Astrocyte of the cerebellum (primary cell): ENCODE measurements around the gene DCD.
A peak's percentile ranks its signal among the peaks of the same experiment; 100 is the strongest.

ENCODE experiments used
- DNase-seq: peaks from one replicate; pipeline ENCODE4 v3.0.0-alpha.2; 2011; ENCODE audit warnings: low read depth
- H3K4me3 ChIP-seq: 2 replicates; pipeline ENCODE4 v1.5.1; 2011; ENCODE audit warnings: mild to moderate bottlenecking, low read depth, low read length, moderate library complexity
- in situ Hi-C: cut with HindIII; loops from 2 replicates; pipeline ENCODE4 v1.10.0; 2017; ENCODE audit warnings: low sequenced_read_pairs
- TF ChIP-seq, protein P1 (sequence below): IDR thresholded peaks from 2 replicates; pipeline ENCODE4 v1.5.1; 2012; ENCODE audit warnings: low read length, low read depth, moderate library complexity, mild to moderate bottlenecking; ENCODE audit errors: missing control alignments

Gene DCD

DNA sequence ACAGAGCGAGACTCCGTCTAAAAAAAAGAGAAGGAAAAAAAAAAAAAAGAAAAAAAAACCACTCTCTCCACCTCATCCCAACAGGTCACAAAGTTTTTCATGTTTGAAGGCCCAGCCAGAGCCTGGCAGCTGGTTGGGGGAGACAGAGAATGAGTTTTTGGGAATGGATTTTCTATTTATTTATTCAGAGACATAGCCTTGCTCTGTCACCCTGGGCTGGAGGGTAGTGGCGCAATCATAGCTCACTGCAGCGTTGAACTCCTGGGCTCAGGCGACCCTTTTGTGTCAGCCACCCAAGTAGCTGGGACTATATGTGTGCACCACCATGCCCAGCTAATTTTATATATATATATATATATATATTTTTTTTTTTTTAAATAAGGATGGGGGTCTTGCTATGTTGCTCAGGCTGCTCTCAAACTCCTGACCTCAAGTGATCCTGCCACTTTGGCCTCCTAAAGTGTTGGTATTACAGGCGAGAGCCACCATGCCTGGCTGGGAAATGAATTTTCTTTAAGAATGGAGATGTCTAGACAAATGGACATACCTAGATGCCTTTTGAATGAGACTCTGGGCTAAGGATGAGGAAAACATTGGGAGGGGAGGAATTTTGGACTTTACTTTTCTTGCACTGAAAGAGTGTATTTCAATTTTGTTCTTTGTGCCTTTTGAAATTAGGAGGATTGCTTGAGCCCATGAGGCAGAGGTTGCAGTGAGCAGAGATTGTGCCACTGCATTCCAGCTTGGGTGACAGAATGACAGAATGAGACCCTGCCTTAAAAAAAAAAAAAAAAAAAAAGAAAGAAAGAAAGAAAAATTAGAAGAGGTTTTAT lies 42.8 kb downstream of the DCD start:
- no peak for DNase-seq
- in situ Hi-C loops: no loop called here
- TF ChIP-seq, protein P1, sequence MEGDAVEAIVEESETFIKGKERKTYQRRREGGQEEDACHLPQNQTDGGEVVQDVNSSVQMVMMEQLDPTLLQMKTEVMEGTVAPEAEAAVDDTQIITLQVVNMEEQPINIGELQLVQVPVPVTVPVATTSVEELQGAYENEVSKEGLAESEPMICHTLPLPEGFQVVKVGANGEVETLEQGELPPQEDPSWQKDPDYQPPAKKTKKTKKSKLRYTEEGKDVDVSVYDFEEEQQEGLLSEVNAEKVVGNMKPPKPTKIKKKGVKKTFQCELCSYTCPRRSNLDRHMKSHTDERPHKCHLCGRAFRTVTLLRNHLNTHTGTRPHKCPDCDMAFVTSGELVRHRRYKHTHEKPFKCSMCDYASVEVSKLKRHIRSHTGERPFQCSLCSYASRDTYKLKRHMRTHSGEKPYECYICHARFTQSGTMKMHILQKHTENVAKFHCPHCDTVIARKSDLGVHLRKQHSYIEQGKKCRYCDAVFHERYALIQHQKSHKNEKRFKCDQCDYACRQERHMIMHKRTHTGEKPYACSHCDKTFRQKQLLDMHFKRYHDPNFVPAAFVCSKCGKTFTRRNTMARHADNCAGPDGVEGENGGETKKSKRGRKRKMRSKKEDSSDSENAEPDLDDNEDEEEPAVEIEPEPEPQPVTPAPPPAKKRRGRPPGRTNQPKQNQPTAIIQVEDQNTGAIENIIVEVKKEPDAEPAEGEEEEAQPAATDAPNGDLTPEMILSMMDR: no peak
- H3K4me3 ChIP-seq: no peak overlapping the region

DNA sequence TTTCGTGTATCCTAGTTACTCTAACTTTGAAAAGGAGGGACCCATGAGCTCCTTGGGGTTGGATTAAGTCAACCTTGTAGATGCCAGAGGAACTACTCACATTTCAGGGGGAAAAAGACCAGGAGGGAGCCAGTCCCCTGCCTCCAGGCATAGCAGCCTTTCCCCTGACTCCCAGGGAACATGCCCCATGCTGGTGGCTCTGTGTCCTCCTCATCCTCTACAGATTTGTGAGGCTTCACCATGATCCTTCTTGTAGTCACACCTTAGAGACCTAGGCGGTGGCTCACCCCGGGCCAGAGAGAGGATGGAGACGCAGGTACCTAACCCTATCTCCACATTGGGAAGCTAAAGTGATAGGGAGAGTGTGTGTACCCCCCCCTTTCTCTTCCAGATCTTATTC lies 43.7 kb downstream of the DCD start:
- TF ChIP-seq, protein P1: no peak
- in situ Hi-C loops: no loop called here
- no peak overlapping the region for H3K4me3 ChIP-seq
- no peak for DNase-seq

DNA sequence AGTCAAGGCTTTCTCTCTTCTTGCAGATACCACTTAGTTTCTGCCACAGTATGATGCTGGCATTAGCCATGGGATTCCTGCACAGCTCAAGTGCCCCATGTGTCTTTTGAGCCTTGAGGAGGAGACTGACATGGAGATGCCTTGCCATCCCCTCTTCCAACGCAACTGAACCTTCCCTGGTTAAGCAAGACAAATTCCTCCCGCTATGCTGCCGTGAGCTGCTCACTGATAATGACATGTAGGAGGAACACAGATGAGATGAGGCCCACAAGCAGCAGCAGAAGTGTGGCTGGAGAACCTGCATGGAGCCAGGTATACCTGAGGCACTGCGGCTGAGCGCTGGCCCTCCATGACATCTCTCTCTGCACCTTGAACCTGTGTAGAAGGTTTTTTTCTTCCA lies 44.3 kb downstream of the DCD start:
- TF ChIP-seq, protein P1: no peak
- no peak overlapping the region for H3K4me3 ChIP-seq
- DNase-seq: no peak
- in situ Hi-C loops: no loop called here

DNA sequence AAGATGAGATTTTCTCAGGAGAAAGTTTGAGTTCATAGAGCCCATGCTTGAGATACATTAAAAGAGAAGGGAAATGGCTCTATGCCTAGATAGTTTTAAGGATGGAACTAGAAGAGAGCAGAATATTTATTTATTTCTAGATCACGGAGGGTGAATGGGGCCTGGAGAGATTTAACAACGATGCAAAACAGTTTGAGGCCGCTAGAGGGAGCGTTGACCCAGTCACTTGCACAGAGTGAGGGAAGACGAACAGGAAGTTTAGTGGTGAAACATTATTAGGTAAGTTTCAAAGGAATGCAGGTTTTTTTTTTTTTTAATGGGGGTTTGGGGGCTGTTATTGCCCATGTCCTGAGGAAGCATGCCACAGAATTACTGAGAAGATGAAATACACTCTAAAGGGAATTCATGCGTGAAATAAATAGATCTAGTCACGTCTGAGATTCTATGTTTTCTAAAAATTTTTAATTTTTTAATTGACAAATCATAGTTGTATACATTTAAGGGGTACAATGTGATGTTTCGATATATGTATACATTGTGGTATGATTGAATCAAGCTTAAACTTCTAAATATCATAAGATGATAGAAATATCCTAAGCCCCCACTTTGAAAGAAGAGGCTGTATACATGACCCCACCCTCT lies 44.9 kb downstream of the DCD start:
- in situ Hi-C loops: no loop called here
- DNase-seq: peak; percentile 41
- TF ChIP-seq, protein P1: peak; percentile 89
- no peak overlapping the region for H3K4me3 ChIP-seq

DNA sequence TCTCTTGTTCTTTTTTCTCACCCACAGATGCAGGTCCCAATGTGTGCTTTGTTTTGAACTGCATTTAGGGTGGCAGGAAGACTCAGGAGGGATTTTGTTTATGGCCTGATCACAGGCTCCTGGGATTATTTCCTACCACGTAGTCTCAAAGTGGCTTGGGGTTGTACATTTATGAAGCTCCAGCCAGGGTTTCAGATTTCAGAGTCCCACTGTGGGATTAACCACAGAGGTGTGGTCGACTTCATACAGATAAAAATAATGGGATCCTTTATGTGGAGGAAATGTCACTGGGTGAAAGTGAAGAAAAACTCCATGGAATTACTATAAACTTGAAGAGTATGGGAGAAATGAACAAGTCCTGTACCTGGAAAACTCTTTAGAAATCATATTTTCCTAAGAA lies 45.5 kb downstream of the DCD start:
- H3K4me3 ChIP-seq: no peak overlapping the region
- TF ChIP-seq, protein P1: no peak
- no peak for DNase-seq
- in situ Hi-C loops: no loop called here

DNA sequence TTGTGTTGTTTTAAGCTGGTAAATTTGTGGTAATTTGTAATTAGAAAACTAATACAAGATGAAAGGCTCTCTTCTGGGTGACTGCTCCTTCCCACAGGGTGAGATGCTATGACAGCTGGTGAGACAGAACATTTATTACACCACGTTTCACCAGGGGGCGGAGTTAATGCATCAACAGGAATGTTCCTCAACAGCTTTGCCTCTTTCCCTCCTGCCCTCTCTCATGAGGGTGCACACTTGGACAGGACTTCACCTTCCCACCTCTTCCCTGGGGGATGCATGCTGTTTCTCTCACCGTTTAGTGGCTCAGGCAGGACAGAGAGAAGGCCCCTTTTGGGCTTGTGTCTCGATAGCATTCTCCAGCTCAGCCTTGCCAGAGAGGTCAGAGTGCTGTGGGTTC lies 46.3 kb downstream of the DCD start:
- H3K4me3 ChIP-seq: no peak overlapping the region
- DNase-seq: no peak
- TF ChIP-seq, protein P1: no peak
- in situ Hi-C loops: no loop called here
